Erythroblast (primary cell): ENCODE measurements around the gene ANXA4.

Source experiments
- DNase-seq, 2 experiments: peaks; one replicate each; lab custom pipeline; 2025; lab: John Stamatoyannopoulos, UW
- GATA1 ChIP-seq: IDR thresholded peaks from 2 replicates; pipeline ENCODE4 v1.6.1; 2011; ENCODE audit warnings: low read depth, mild to moderate bottlenecking, control low read depth, low read length, moderate library complexity
- POLR2A ChIP-seq: IDR thresholded peaks from 2 replicates; pipeline ENCODE4 v1.6.1; 2011; ENCODE audit warnings: mild to moderate bottlenecking, low read length

ANXA4 gene

GRCh38 chr2:69835666-69836065 is 93.7 kb downstream of the ANXA4 start:
- TF ChIP-seq GATA1: no peak
- no peak for TF ChIP-seq POLR2A
- no peak for DNase-seq

- TF ChIP-seq POLR2A: no peak
- TF ChIP-seq GATA1: no peak
- no peak for DNase-seq
Observed at GRCh38 chr2:69836316-69836715, 94.4 kb downstream of the ANXA4 start.

- no peak for DNase-seq
Observed at GRCh38 chr2:69837533-69837932, 95.6 kb downstream of the ANXA4 start.

GRCh38 chr2:69843993-69844392 is 102.1 kb downstream of the ANXA4 start:
- TF ChIP-seq GATA1 (no peak), POLR2A (no peak)
- no peak for DNase-seq

More at GRCh38 chr2:69837533-69837932, 95.6 kb downstream of the ANXA4 start:
- no peak for TF ChIP-seq POLR2A
- no peak for TF ChIP-seq GATA1

- no peak for DNase-seq
- no peak for TF ChIP-seq GATA1
- TF ChIP-seq POLR2A: no peak
Observed at GRCh38 chr2:69844560-69844959, 102.6 kb downstream of the ANXA4 start.

- DNase-seq: no peak
Observed at GRCh38 chr2:69846182-69847067, 104.5 kb downstream of the ANXA4 start.

GRCh38 chr2:69847068-69847828 is 105.3 kb downstream of the ANXA4 start:
- peak; percentile 14 to 22 for DNase-seq

More at GRCh38 chr2:69846182-69847067, 104.5 kb downstream of the ANXA4 start:
- TF ChIP-seq GATA1: no peak
- no peak for TF ChIP-seq POLR2A

GRCh38 chr2:69848186-69848790 is 106.4 kb downstream of the ANXA4 start:
- DNase-seq: peak in 1 of 2 experiments; percentile 18

More at GRCh38 chr2:69847068-69847828, 105.3 kb downstream of the ANXA4 start:
- TF ChIP-seq GATA1 (no peak), POLR2A (no peak)

GRCh38 chr2:69858261-69858660 is 116.3 kb downstream of the ANXA4 start:
- TF ChIP-seq GATA1: no peak
- TF ChIP-seq POLR2A: no peak
- DNase-seq: no peak

More at GRCh38 chr2:69848186-69848790, 106.4 kb downstream of the ANXA4 start:
- TF ChIP-seq GATA1 (no peak), POLR2A (no peak)

GRCh38 chr2:69863298-69863697 is 121.4 kb downstream of the ANXA4 start:
- no peak for DNase-seq

More at GRCh38 chr2:69863298-69863697, 121.4 kb downstream of the ANXA4 start:
- TF ChIP-seq GATA1 (no peak), POLR2A (no peak)
